Naive thymus-derived CD4-positive, alpha-beta T cell (primary cell): ENCODE measurements around the gene PLCZ1. TPM values are rescaled to one million over a fixed set of nuclear protein-coding genes. Genes with fewer than 3 reads are reported as not detected.

Experiments
- ATAC-seq: fragments of 150-1000 bp; cut with Tn5 transposase; 2 replicates; pipeline ENCODE4 v1.10.0; 2021; ENCODE audit warnings: mild to moderate bottlenecking, moderate library complexity
- CTCF ChIA-PET: fragments of 350-600 bp; sonication (Branson Sonifier 250); formaldehyde crosslinking; loops from one replicate; lab custom pipeline; 2021; ENCODE audit warnings: antibody characterized with exemption; lab: Charles Lee
- POLR2A ChIA-PET: fragments of 350-600 bp; sonication (Branson Sonifier 250); formaldehyde crosslinking; loops from one replicate; lab custom pipeline; 2021; ENCODE audit warnings: antibody characterized with exemption, inconsistent platforms; lab: Charles Lee
- DNase-seq, 9 donors: peaks; one replicate each; pipeline versions ENCODE4 v3.0.0 to v3.0.0-alpha.2; 2020 to 2022; ENCODE audit warnings: mixed read lengths in 1 of 9
- H3K27ac ChIP-seq: one replicate; pipeline ENCODE4 v1.7.0; 2013; ENCODE audit warnings: mild to moderate bottlenecking, low read depth, low read length, moderate library complexity
- H3K27me3 ChIP-seq, 2 donors: one replicate each; pipeline ENCODE4 v1.7.0; 2013; ENCODE audit warnings: low read length in 2 of 2, mild to moderate bottlenecking in 2 of 2, moderate library complexity in 2 of 2; ENCODE audit not compliant: control insufficient read depth in 2 of 2, insufficient read depth in 2 of 2
- H3K36me3 ChIP-seq, 3 experiments: 1 replicate in 2 of 3; 2 replicates in 1 of 3; pipeline ENCODE4 v1.7.0; 2013; ENCODE audit warnings: low read length in 3 of 3, mild to moderate bottlenecking in 3 of 3, moderate library complexity in 1 of 3; ENCODE audit not compliant: insufficient read depth in 3 of 3, control insufficient read depth in 2 of 3
- H3K4me1 ChIP-seq, 2 donors: one replicate each; pipeline ENCODE4 v1.7.0; 2013; ENCODE audit warnings: low read length in 2 of 2, mild to moderate bottlenecking in 2 of 2, moderate library complexity in 1 of 2; ENCODE audit not compliant: control insufficient read depth in 2 of 2, insufficient read depth in 2 of 2
- H3K4me3 ChIP-seq: 2 replicates; pipeline ENCODE4 v1.7.0; 2013; ENCODE audit warnings: mild to moderate bottlenecking, low read length
- H3K9me3 ChIP-seq, 3 experiments: 1 replicate in 2 of 3; 2 replicates in 1 of 3; pipeline ENCODE4 v1.7.0; 2013; ENCODE audit warnings: low read length in 3 of 3; ENCODE audit not compliant: control insufficient read depth in 2 of 3
- H3K27ac Mint-ChIP-seq, 9 donors: one replicate each; pipeline ENCODE4 v1.8.0; 2020 to 2022; ENCODE audit warnings: mixed read lengths in 9 of 9, mild to moderate bottlenecking in 8 of 9, moderate library complexity in 5 of 9, inconsistent platforms in 2 of 9
- H3K27me3 Mint-ChIP-seq, 5 donors: one replicate each; pipeline ENCODE4 v1.8.0; 2021 to 2022; ENCODE audit warnings: mixed read lengths in 5 of 5, mild to moderate bottlenecking in 1 of 5
- H3K36me3 Mint-ChIP-seq, 5 donors: one replicate each; pipeline ENCODE4 v1.8.0; 2020 to 2022; ENCODE audit warnings: mixed read lengths in 5 of 5, mild to moderate bottlenecking in 3 of 5, inconsistent platforms in 1 of 5
- H3K4me1 Mint-ChIP-seq, 7 donors: one replicate each; pipeline ENCODE4 v1.8.0; 2020 to 2022; ENCODE audit warnings: mixed read lengths in 7 of 7, mild to moderate bottlenecking in 3 of 7, inconsistent platforms in 1 of 7
- H3K4me3 Mint-ChIP-seq, 10 donors: one replicate each; pipeline ENCODE4 v1.8.0; 2020 to 2022; ENCODE audit warnings: mild to moderate bottlenecking in 10 of 10, mixed read lengths in 10 of 10, moderate library complexity in 6 of 10, inconsistent platforms in 2 of 10
- H3K9me3 Mint-ChIP-seq, 11 donors: one replicate each; pipeline ENCODE4 v1.8.0; 2020 to 2022; ENCODE audit warnings: mixed read lengths in 11 of 11, mild to moderate bottlenecking in 4 of 11, inconsistent platforms in 1 of 11, moderate library complexity in 1 of 11
- intact Hi-C, 2 donors: fragments of 100-400 bp; cut with micrococcal nuclease; formaldehyde crosslinking; loops; one replicate each; pipeline ENCODE4 v1.15.1; 2023
- polyA plus RNA-seq, 2 donors: library from polyadenylated mRNA; unstranded; fragments of 300-500 nt; fragmentation: Illumina TruSeq; gene quantifications; one replicate each; pipeline ENCODE4 v1.2.3, GENCODE V29; 2021
- total RNA-seq, 6 experiments: library from RNA in 5 of 6; stranded (reverse) in 5 of 6; gene quantifications; 1 replicate in 5 of 6; 2 replicates in 1 of 6; pipeline ENCODE4 v1.2.3 and lab custom pipeline; 2021 to 2026

Gene PLCZ1
- total and polyA plus RNA-seq, 7 experiments from 2014 or later = not detected

DNA sequence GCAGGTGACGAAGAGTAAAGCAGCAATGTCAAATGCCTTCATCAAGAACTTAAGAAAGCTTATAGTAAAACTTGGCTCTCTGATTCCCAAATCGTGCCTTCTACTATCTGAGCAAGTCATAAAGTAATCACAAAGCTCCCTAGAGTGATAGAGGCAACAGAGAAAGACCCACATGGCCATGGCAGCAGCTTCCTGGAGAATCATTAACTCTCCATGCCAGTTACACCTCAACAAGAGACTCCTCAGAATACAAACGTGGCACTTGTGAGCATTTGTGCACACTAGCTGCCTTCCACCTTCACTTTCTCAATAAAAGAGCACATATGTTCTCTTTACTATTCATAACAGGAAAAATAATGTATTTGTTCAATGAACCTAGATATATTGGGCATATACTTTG, 48.0 kb downstream of the PLCZ1 start:
- H3K4me1 Mint-ChIP-seq = no peaks in the 10 kb centered on the region
- CTCF ChIA-PET = no interaction called here
- no peaks in the 10 kb centered on the region for H3K36me3 Mint-ChIP-seq
- H3K9me3 ChIP-seq = no peaks in the 10 kb centered on the region
- peaks cover 0 to 24% (median 6%) of the 10 kb centered on the region in 11 donors for H3K9me3 Mint-ChIP-seq
- intact Hi-C loops = no loop called here
- DNase-seq (no peak), ATAC-seq (no peak)
- H3K27me3 Mint-ChIP-seq = no peaks in the 10 kb centered on the region
- no peak overlapping the region for H3K27ac ChIP-seq
- H3K4me3 ChIP-seq = no peak overlapping the region
- no peaks in the 10 kb centered on the region for H3K27me3 ChIP-seq
- no peak overlapping the region for H3K27ac Mint-ChIP-seq
- no peaks in the 10 kb centered on the region for H3K4me1 ChIP-seq
- H3K36me3 ChIP-seq = no peaks in the 10 kb centered on the region
- POLR2A ChIA-PET = no interaction called here
- H3K4me3 Mint-ChIP-seq = no peak overlapping the region

DNA sequence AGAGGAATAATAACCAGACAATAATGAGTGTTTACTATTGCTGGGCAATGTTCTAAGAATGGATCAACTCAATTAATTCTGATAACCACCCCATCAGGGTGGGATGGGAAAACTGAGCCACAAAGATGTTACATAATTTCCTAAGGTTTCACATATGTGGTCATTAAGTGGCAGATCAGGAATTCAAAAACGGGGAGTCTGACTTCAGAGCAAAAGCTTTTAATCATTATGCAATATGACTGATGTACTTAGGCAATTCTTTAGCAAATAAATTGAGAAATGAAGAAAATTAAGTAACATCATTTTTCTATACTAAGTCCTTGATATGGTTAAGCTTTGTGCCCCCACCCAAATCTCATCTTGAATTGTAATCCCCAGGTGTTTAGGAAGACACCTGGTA, 53.4 kb downstream of the PLCZ1 start:
- Mint-ChIP-seq H3K27ac (no peak overlapping the region), H3K27me3 (no peaks in the 10 kb centered on the region), H3K9me3 (peaks cover 0 to 10% (median 0%) of the 10 kb centered on the region in 11 donors), H3K36me3 (no peaks in the 10 kb centered on the region), H3K4me1 (no peaks in the 10 kb centered on the region), H3K4me3 (no peak overlapping the region)
- Histone ChIP-seq H3K27ac (no peak overlapping the region), H3K4me3 (no peak overlapping the region), H3K36me3 (no peaks in the 10 kb centered on the region), H3K9me3 (no peaks in the 10 kb centered on the region), H3K4me1 (no peaks in the 10 kb centered on the region), H3K27me3 (no peaks in the 10 kb centered on the region)
- CTCF ChIA-PET = no interaction called here
- POLR2A ChIA-PET = no interaction called here
- no peak for DNase-seq
- intact Hi-C loops = no loop called here
- no peak for ATAC-seq

- H3K27ac Mint-ChIP-seq = no peak overlapping the region
- intact Hi-C loops = no loop called here
- no peaks in the 10 kb centered on the region for H3K36me3 Mint-ChIP-seq
- Histone ChIP-seq H3K4me1 (no peaks in the 10 kb centered on the region), H3K4me3 (no peak overlapping the region), H3K9me3 (no peaks in the 10 kb centered on the region), H3K27me3 (no peaks in the 10 kb centered on the region), H3K27ac (no peak overlapping the region), H3K36me3 (no peaks in the 10 kb centered on the region)
- ChIA-PET POLR2A (no interaction called here), CTCF (no interaction called here)
- H3K27me3 Mint-ChIP-seq = no peaks in the 10 kb centered on the region
- ATAC-seq (peak; percentile 65), DNase-seq (no peak)
- no peak overlapping the region for H3K4me3 Mint-ChIP-seq
- H3K4me1 Mint-ChIP-seq = no peaks in the 10 kb centered on the region
- peaks cover 0 to 14% (median 0%) of the 10 kb centered on the region in 11 donors for H3K9me3 Mint-ChIP-seq
Measured at GRCh38 chr12:18683327-18684013, 54.3 kb downstream of the PLCZ1 start.

DNA sequence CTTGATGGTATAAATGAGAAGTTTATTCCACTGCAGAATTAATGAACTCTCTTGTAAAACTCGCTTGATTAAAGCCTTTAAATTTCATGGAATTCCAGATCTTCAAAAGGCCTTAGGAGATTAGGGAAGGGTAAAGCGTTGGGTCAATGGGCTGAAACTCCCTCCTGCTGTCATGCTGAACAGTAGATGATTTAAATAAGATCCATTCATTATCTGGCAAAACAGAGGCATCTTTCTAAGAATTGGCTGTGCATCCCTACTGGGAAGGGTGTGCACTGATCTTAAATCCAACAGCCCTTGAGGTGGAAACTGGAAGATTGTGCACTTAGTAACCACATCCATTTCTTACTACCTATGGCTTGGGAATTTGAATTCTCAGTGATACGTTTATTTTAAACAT, 56.0 kb downstream of the PLCZ1 start:
- no peaks in the 10 kb centered on the region for H3K27me3 Mint-ChIP-seq
- H3K9me3 ChIP-seq = no peaks in the 10 kb centered on the region
- DNase-seq = no peak
- ChIA-PET CTCF (no interaction called here), POLR2A (no interaction called here)
- H3K4me1 ChIP-seq = no peaks in the 10 kb centered on the region
- intact Hi-C loops = no loop called here
- H3K27ac Mint-ChIP-seq = no peak overlapping the region
- H3K4me3 ChIP-seq = no peak overlapping the region
- H3K9me3 Mint-ChIP-seq = peaks cover 0 to 14% (median 0%) of the 10 kb centered on the region in 11 donors
- no peak overlapping the region for H3K4me3 Mint-ChIP-seq
- H3K4me1 Mint-ChIP-seq = no peaks in the 10 kb centered on the region
- no peak overlapping the region for H3K27ac ChIP-seq
- H3K27me3 ChIP-seq = no peaks in the 10 kb centered on the region
- H3K36me3 Mint-ChIP-seq = no peaks in the 10 kb centered on the region
- ATAC-seq = no peak
- H3K36me3 ChIP-seq = no peaks in the 10 kb centered on the region

DNA sequence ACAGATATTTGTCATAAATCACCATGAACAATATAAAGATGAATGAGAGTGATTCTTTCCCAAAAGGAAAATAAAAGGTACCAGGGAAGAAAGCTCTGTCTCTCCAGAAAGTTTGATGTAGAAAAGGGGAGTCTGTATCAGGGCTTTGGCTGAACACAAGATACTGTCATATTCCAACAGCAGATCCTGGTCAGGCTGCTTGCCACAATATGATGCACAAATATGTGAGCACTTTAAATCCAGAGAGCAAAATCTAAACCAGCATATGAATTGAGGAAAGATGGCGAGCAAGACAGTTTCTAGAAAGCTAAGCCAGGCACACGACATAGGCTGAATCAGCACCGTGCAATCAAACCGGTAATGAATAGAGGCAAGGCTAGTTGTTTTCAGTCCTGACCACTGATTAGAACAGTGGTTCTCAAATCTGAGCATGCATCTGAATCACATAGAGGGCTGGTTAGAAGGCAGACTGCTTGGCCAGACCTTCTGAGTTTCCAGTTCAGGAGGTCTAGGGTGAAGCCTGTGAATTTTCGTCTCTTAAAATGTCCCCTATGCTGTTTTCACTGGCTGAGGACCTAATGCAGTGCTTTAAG, 60.7 kb downstream of the PLCZ1 start:
- Mint-ChIP-seq H3K36me3 (no peaks in the 10 kb centered on the region), H3K4me3 (no peak overlapping the region)

DNA sequence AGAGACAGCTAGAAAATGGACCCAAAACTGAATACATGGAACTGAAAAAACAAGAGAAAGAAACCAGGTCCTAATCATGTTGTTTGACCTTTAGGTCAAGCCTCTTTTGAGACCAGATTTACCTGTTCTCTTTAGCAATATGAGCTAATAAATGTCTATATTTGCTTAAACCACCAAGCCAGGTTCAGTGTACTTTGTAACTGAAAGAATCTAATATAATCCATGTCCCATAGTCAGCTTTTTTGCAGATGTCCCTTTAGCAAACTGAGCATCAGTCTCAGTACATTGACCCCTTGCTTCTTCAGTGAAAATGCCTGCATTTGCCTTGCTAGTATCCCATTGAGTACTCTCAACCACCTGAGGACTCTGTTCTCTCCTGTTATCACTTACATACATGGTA, 61.7 kb downstream of the PLCZ1 start:
- DNase-seq = no peak
- Histone ChIP-seq H3K36me3 (no peaks in the 10 kb centered on the region), H3K27ac (no peak overlapping the region), H3K4me1 (no peaks in the 10 kb centered on the region), H3K4me3 (no peak overlapping the region), H3K9me3 (no peaks in the 10 kb centered on the region), H3K27me3 (no peaks in the 10 kb centered on the region)
- CTCF ChIA-PET = no interaction called here
- no peak overlapping the region for H3K27ac Mint-ChIP-seq
- ATAC-seq = no peak
- H3K9me3 Mint-ChIP-seq = peaks cover 0 to 28% (median 4%) of the 10 kb centered on the region in 11 donors
- intact Hi-C loops = no loop called here
- no peak overlapping the region for H3K4me3 Mint-ChIP-seq
- no peaks in the 10 kb centered on the region for H3K36me3 Mint-ChIP-seq
- no peaks in the 10 kb centered on the region for H3K27me3 Mint-ChIP-seq
- H3K4me1 Mint-ChIP-seq = no peaks in the 10 kb centered on the region
- POLR2A ChIA-PET = no interaction called here

More for the DNA sequence above, 60.7 kb downstream of the PLCZ1 start:
- CTCF ChIA-PET = no interaction called here
- POLR2A ChIA-PET = no interaction called here
- H3K4me1 Mint-ChIP-seq = no peaks in the 10 kb centered on the region
- no peak overlapping the region for H3K27ac ChIP-seq
- no peaks in the 10 kb centered on the region for H3K27me3 Mint-ChIP-seq
- DNase-seq = no peak
- H3K9me3 Mint-ChIP-seq = peaks cover 0 to 28% (median 3%) of the 10 kb centered on the region in 11 donors
- intact Hi-C loops = no loop called here
- ATAC-seq = no peak
- no peak overlapping the region for H3K4me3 ChIP-seq
- H3K27me3 ChIP-seq = no peaks in the 10 kb centered on the region
- no peaks in the 10 kb centered on the region for H3K4me1 ChIP-seq
- no peak overlapping the region for H3K27ac Mint-ChIP-seq
- H3K9me3 ChIP-seq = no peaks in the 10 kb centered on the region
- H3K36me3 ChIP-seq = no peaks in the 10 kb centered on the region

DNA sequence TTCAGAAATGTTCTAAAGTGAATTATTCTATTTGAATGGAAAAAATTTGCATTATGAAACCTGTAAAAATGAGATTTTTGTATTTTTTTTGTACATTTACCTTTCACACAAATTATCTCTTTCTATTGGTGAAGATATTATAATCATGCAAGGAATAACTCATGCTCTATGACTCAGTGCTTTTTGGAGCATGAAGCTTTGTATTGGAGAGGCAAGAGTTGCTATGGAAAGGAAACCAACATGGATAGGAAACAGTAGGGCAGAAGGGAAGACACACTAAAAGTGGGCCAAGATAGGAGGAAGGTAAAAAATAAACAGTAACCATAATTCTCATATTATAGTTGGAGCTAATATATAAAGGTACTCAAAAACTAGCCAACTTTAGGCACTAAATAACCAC, 79.0 kb downstream of the PLCZ1 start:
- Histone ChIP-seq H3K36me3 (no peaks in the 10 kb centered on the region), H3K27ac (no peak overlapping the region), H3K4me3 (no peak overlapping the region), H3K9me3 (no peaks in the 10 kb centered on the region), H3K27me3 (no peaks in the 10 kb centered on the region), H3K4me1 (no peaks in the 10 kb centered on the region)
- ATAC-seq (no peak), DNase-seq (no peak)
- H3K4me3 Mint-ChIP-seq = no peak overlapping the region
- H3K27me3 Mint-ChIP-seq = no peaks in the 10 kb centered on the region
- no peaks in the 10 kb centered on the region for H3K4me1 Mint-ChIP-seq
- POLR2A ChIA-PET = no interaction called here
- peaks cover 7 to 52% (median 28%) of the 10 kb centered on the region in 11 donors for H3K9me3 Mint-ChIP-seq
- intact Hi-C loops = no loop called here
- no peak overlapping the region for H3K27ac Mint-ChIP-seq
- no peaks in the 10 kb centered on the region for H3K36me3 Mint-ChIP-seq
- CTCF ChIA-PET = no interaction called here
